Measurements from ENCODE around the gene LDLRAD4.

The LDLRAD4 gene

GRCh38 chr18:13291745-13292447 is 73.3 kb downstream of the LDLRAD4 start:
- TF ChIP-seq GATA2 (IDR thresholded peaks at IDR 0.05; ENCODE audit: low read depth, low read length), result no peak
- no peak for TF ChIP-seq GATA3 (IDR thresholded peaks at IDR 0.05; ENCODE audit: low read depth, low read length)

DNA sequence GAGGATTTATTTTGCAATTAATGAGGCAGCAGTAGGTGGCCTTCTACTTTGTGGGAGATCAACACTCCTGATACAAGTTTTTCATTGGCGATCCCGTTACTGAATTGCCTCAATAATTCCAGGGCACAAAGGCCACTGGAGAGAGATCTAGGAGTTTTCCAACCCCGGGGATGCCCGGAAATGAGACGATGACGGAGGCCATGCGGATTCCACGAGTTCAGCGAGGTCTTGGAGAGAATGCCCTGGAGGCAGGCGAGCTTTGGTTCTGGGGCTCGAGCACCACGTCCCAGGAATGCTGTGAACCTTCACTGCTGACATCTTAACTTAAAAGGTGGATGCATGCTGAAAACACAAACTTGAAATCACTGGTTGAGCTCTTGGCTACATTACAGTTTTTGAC is 74.2 kb downstream of the LDLRAD4 start:
- TF ChIP-seq GATA2 (IDR thresholded peaks at IDR 0.05; ENCODE audit: low read depth, low read length) (no peak), GATA3 (IDR thresholded peaks at IDR 0.05; ENCODE audit: low read depth, low read length) (no peak)

- TF ChIP-seq GATA3 (IDR thresholded peaks at IDR 0.05; ENCODE audit: low read depth, low read length) (no peak), GATA2 (IDR thresholded peaks at IDR 0.05; ENCODE audit: low read depth, low read length) (no peak)
Measured at GRCh38 chr18:13294309-13294708, 75.7 kb downstream of the LDLRAD4 start.

- no peak for TF ChIP-seq GATA2 (IDR thresholded peaks at IDR 0.05; ENCODE audit: low read depth, low read length)
- TF ChIP-seq GATA3 (IDR thresholded peaks at IDR 0.05; ENCODE audit: low read depth, low read length), result no peak
Measured at GRCh38 chr18:13295894-13296293, 77.3 kb downstream of the LDLRAD4 start.

DNA sequence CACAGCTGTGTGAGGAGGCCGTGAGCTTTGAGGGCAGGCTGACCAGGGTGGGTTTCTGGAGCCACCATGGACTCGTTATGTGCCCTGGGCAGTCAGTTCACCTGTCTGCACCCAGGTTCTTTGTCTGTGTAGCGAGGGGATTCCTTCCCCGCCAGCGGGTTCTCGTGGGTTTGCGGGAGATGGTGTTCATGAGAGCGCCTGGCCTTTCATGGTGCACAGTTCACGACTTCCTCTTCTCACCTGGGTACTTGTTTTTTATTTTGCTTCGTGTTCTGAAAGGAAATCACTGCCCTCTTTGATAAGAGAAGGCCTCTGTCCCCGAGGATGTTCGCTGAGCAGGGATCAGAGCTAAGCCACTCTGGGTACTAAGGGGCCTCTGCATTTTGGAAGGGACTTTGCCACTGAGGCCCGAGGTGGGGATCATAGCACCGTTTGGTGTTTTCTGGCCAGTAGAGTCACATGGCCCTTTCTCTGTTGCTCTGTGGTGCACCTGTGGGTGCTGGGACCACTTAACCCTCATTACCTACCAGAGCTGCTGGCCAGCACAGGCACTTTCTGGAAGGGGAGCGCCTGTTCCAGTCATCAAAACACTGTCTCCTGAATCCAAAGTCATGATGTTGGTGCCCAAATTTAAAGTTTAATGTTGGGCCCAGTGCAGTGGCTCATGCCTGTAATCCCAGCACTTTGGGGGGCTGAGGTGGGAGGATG is 78.5 kb downstream of the LDLRAD4 start:
- no peak for TF ChIP-seq GATA3 (IDR thresholded peaks at IDR 0.05; ENCODE audit: low read depth, low read length)
- TF ChIP-seq GATA2 (IDR thresholded peaks at IDR 0.05; ENCODE audit: low read depth, low read length), result no peak

- TF ChIP-seq GATA3 (IDR thresholded peaks at IDR 0.05; ENCODE audit: low read depth, low read length) (no peak), GATA2 (IDR thresholded peaks at IDR 0.05; ENCODE audit: low read depth, low read length) (no peak)
Measured at GRCh38 chr18:13298262-13298661, 79.7 kb downstream of the LDLRAD4 start.

- no peak for TF ChIP-seq GATA3 (IDR thresholded peaks at IDR 0.05; ENCODE audit: low read depth, low read length)
- no peak for TF ChIP-seq GATA2 (IDR thresholded peaks at IDR 0.05; ENCODE audit: low read depth, low read length)
Measured at GRCh38 chr18:13300029-13300428, 81.5 kb downstream of the LDLRAD4 start.

GRCh38 chr18:13300796-13301195 is 82.2 kb downstream of the LDLRAD4 start:
- no peak for TF ChIP-seq GATA2 (IDR thresholded peaks at IDR 0.05; ENCODE audit: low read depth, low read length)
- no peak for TF ChIP-seq GATA3 (IDR thresholded peaks at IDR 0.05; ENCODE audit: low read depth, low read length)

DNA sequence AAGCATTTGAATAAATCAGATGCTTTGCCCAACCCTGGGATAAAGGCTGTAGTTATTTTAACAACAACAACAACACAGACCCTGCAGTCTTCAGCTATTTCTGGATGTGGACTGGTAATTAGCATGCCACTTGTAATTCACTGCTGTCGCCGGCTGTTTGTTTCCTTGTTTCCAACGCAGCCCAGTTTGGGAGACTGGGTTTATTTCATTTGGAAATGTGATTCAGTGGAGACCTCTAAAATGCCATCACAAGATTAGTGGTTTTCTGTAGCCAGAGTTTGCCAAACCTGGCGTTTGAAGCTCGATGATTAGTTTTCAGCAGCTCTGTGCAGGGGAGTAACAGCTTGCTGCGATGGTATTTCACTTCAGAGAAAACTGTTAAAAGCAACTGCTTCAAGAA is 83.5 kb downstream of the LDLRAD4 start:
- TF ChIP-seq GATA2 (IDR thresholded peaks at IDR 0.05; ENCODE audit: low read depth, low read length) (no peak), GATA3 (IDR thresholded peaks at IDR 0.05; ENCODE audit: low read depth, low read length) (no peak)

- TF ChIP-seq GATA3 (IDR thresholded peaks at IDR 0.05; ENCODE audit: low read depth, low read length) (no peak), GATA2 (IDR thresholded peaks at IDR 0.05; ENCODE audit: low read depth, low read length) (no peak)
Measured at GRCh38 chr18:13302457-13303225, 84.1 kb downstream of the LDLRAD4 start.

DNA sequence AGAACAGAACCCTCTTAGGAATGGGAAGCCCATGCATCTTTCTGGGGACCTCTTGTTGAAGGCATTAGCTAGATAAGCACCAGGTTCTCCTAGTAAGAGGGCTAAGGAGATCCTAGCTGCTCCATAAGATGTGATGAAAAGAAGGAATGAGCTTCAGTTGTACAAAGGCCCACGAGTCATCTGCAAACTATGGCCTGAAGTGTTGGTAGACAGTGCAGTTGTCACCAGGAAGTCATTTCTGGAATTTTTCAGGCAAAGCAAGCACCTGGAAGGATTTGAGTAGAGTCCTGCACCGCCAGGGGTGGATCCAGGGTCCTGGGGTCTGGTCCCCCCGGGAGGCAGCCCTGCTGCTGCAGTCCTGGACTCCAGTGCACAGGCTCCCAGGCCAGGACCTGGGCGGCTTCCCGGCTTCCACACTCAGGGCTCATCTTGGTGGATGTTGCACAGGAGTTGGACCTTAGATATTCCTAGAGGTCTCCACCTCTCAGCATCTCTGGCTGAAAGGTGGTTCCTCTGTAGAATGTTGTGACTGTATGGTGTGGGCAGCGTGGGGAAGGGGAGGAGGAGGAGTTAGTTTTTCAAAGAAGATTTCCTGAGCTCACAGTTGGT is 85.3 kb downstream of the LDLRAD4 start:
- TF ChIP-seq GATA3 (IDR thresholded peaks at IDR 0.05; ENCODE audit: low read depth, low read length), result no peak

DNA sequence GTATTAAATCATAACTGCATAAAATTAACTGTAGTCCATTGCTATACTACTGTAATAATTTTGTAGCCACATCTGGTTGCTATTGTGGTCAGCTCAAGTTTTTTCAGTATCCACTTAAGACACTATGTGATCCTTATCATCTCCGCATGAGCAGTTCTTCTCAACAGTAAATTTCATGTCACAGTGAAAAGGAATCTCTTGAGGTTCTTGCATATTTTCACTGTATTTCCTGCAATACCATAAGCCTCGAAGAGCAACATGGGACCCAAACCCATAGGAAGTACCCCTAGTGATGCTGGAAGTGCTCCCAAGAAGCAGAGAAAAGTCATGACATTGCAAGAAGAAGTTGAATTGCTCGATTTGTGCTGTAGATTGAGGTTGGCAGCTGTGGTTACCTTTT is 86.7 kb downstream of the LDLRAD4 start:
- no peak for TF ChIP-seq GATA3 (IDR thresholded peaks at IDR 0.05; ENCODE audit: low read depth, low read length)
- TF ChIP-seq GATA2 (IDR thresholded peaks at IDR 0.05; ENCODE audit: low read depth, low read length), result no peak

GRCh38 chr18:13306583-13306982 is 88.0 kb downstream of the LDLRAD4 start:
- TF ChIP-seq GATA3 (IDR thresholded peaks at IDR 0.05; ENCODE audit: low read depth, low read length) (no peak), GATA2 (IDR thresholded peaks at IDR 0.05; ENCODE audit: low read depth, low read length) (no peak)

GRCh38 chr18:13308369-13308768 is 89.8 kb downstream of the LDLRAD4 start:
- no peak for TF ChIP-seq GATA3 (IDR thresholded peaks at IDR 0.05; ENCODE audit: low read depth, low read length)
- no peak for TF ChIP-seq GATA2 (IDR thresholded peaks at IDR 0.05; ENCODE audit: low read depth, low read length)
